ENCODE data around the gene CDC42BPA. TPM values are rescaled to one million over a fixed set of nuclear protein-coding genes. Genes with fewer than 3 reads are reported as not detected.

The CDC42BPA gene
- total RNA-seq, 4 donors from 2014 or later = 16.8 to 26.9 (median 22.5) TPM

GRCh38 chr1:227328405-227329019, 10.2 kb upstream of the CDC42BPA start:
- WGBS, 2 donors = 78 to 92% methylated on average over 6 of the region's 6 CpGs
- TF ChIP-seq POLR2A (IDR thresholded peaks at IDR 0.05) = no peak
- TF ChIP-seq CTCF (IDR thresholded peaks at IDR 0.05) = no peak
- intact Hi-C loops (cut with DNase I; ENCODE audit: low total_unique reads) = no loop called here
- no peak for DNase-seq (ENCODE audit: low spot score in 2 of 2)
- no peak overlapping the region for H3K4me3 ChIP-seq (ENCODE audit: low read depth, poor library complexity, severe bottlenecking)

GRCh38 chr1:227325156-227325555, 6.9 kb upstream of the CDC42BPA start:
- TF ChIP-seq CTCF (IDR thresholded peaks at IDR 0.05) (no peak), POLR2A (IDR thresholded peaks at IDR 0.05) (no peak)
- no peak for DNase-seq (ENCODE audit: low spot score in 2 of 2)
- 95% methylated on average over 3 of the region's 3 CpGs for WGBS, 2 donors
- intact Hi-C loops (cut with DNase I; ENCODE audit: low total_unique reads) = no loop called here
- H3K4me3 ChIP-seq (ENCODE audit: low read depth, poor library complexity, severe bottlenecking) = no peak overlapping the region

GRCh38 chr1:227323967-227324268, 5.6 kb upstream of the CDC42BPA start:
- TF ChIP-seq POLR2A (IDR thresholded peaks at IDR 0.05) (no peak), CTCF (IDR thresholded peaks at IDR 0.05) (no peak)
- no peak for DNase-seq (ENCODE audit: low spot score in 2 of 2)
- intact Hi-C loops (cut with DNase I; ENCODE audit: low total_unique reads) = no loop called here
- no peak overlapping the region for H3K4me3 ChIP-seq (ENCODE audit: low read depth, poor library complexity, severe bottlenecking)

- WGBS, 2 donors = 56 to 65% methylated on average over 9 of the region's 9 CpGs
- no peak for DNase-seq (ENCODE audit: low spot score in 2 of 2)
- intact Hi-C loops (cut with DNase I; ENCODE audit: low total_unique reads) = no loop called here
- H3K4me3 ChIP-seq (ENCODE audit: low read depth, poor library complexity, severe bottlenecking) = no peak overlapping the region
- TF ChIP-seq CTCF (IDR thresholded peaks at IDR 0.05) (no peak), POLR2A (IDR thresholded peaks at IDR 0.05) (no peak)
These were observed 5.1 kb upstream of the CDC42BPA start for GRCh38 chr1:227323171-227323966.

GRCh38 chr1:227322376-227322775, 4.1 kb upstream of the CDC42BPA start:
- intact Hi-C loops (cut with DNase I; ENCODE audit: low total_unique reads) = no loop called here
- WGBS, 2 donors = 93 to 95% methylated on average over 4 of the region's 4 CpGs
- DNase-seq (ENCODE audit: low spot score in 2 of 2) = no peak

More at GRCh38 chr1:227322376-227322775, 4.1 kb upstream of the CDC42BPA start:
- H3K4me3 ChIP-seq (ENCODE audit: low read depth, poor library complexity, severe bottlenecking) = no peak overlapping the region
- TF ChIP-seq POLR2A (IDR thresholded peaks at IDR 0.05) = no peak
- TF ChIP-seq CTCF (IDR thresholded peaks at IDR 0.05) = no peak

Data from lower leg skin (tissue), 4 donors.